Measurements from ENCODE around the gene SAC3D1. TPM values are rescaled to one million over a fixed set of nuclear protein-coding genes. Genes with fewer than 3 reads are reported as not detected.
"Not testable (repeated sequence)": the region's sequence is repeated elsewhere in the genome, so short reads cannot be mapped to it uniquely, and the experiment has no call there.

The SAC3D1 gene
- total RNA-seq, 1 experiment from 2014 or later = 25.1 TPM

DNA sequence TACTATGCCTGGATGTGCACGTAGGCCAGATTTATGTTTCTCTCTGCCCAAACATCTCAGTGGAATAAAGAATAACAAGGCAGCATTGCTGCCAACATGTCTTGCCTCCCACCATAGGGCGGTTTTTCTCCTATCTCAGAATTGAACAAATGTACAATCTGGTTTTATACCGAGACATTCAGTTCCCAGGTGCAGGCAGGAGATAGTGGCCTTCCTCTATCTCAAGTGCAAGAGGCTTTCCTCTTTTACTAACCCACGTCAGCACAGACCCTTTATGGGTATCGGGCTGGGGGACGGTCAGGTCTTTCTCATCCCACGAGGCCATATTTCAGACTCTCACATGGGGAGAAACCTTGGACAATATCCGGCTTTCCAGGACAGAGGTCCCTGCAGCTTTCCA is 17.5 kb upstream of the SAC3D1 start:
- DNase-seq (ENCODE audit: low read depth) = not testable (repeated sequence)

DNA sequence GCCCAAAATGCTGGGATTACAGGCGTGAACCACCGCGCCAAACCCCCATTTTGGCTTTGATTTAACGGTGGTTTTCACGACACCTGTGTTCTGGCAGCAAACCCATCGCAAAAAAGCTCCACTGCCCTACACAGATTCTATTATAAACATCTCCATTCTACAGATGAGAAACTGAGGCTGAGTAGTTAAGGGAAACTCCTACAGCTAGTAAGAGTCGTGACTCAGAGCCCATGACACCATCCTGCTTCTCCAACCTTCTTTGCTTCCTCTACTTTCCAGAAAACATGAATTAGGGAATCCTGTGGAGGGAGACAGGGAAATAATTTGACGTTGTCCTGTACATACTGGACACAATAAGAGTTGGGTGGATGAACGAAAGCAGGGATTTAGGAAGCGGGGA is 14.2 kb upstream of the SAC3D1 start:
- no peak for DNase-seq (ENCODE audit: low read depth)

DNA sequence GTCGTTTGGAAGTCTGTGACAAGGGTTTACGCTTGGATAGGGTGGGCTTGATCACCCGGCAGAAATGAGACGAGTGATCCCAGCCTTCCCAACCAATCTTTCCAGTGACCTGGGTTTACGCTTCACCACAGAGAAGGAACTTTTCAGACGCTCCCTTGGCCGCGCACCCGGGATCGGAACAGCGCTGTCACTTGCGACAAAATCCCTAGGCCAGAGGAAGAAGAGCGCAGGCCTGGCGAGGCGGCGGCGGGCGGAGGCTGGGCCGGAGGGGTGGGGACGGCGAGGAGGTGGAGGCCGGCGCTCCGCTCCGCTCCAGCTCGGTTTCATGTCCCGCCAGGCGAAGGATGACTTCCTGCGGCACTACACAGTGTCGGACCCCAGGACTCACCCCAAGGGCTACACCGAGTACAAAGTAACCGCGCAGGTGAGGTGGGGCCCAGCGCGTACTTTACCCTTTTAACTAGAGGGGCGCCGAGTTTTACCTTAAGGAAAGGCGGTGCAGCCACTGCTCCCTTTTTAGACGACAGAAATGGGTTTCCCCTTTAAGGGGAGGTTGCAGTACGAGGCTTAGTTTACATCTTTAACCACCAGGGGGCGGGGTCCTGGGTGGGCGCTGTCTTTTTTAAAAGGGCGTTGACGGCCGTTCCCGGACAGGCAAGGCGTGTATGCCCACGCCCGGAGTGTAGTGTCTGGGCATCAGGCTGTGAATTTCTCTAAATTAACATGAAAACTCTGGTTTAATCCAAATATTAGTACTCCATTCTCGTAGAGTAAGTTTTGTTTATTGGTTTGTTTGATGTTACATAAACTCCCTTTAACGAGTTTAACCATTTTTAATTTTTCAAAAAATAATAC is 13.6 kb upstream of the SAC3D1 start, which contains the start of gene SNX15:
SNX15 (plus strand) TSS at position 227 of the 855 bp plus-strand sequence; CDS start at position 326, 99 bp downstream.
- DNase-seq (ENCODE audit: low read depth) = peak; percentile 92

DNA sequence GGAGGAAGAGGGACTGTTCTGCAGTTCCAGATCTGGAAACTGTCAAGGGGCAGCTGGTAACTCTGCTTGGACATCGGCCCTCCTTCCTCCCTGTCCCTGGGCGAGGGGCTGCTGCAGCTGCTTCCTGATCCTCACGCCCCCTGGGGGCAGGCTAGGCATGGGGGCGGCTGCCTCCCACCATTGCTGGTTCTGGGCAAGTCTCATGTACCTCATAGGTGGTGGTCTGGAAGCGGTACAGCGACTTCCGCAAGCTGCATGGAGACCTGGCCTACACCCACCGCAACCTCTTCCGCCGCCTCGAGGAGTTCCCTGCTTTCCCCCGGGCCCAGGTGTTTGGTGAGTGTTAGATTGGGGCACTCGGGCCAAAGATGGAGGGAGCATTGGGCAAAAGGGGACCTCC is 8.8 kb upstream of the SAC3D1 start:
- DNase-seq (ENCODE audit: low read depth) = no peak

DNA sequence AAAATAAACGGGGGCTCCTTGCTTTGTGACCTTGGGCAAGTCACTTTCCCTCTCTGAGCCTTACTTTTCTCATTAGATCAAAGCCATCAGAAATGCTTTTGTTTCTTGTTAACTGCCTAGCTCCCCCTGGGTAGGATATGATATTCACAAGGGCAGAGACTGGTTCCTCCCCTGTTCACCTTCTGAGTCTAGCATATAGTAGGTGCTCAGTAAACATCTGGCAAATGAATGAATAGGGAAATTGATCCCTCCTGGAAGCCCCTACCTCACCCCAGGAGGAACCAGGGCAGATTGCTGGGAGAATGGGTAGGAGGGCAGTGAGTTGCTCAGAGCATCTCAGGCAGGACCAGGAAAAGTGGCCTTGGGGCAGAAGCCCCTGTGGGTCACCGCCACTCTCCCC is 6.6 kb upstream of the SAC3D1 start:
- no peak for DNase-seq (ENCODE audit: low read depth)

DNA sequence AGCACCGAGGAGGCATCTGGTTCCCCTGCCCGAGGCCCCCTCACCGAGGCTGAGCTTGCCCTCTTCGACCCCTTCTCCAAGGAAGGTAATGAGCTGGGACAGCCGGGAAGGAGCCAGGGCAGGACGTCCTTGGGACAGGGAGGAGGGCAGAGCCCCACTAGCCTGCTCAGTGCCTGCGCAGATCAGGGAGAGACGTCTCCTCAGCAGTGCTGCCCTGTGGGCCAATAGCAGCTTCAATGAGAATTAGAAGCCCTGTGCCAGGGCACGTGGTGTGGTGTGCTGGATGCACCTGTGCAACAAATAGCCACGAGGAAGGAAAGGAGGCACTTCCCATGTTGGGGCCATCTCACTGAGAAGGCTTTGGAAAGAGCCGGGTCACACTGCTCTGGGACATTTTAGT is 5.4 kb upstream of the SAC3D1 start:
- no peak for DNase-seq (ENCODE audit: low read depth)

DNA sequence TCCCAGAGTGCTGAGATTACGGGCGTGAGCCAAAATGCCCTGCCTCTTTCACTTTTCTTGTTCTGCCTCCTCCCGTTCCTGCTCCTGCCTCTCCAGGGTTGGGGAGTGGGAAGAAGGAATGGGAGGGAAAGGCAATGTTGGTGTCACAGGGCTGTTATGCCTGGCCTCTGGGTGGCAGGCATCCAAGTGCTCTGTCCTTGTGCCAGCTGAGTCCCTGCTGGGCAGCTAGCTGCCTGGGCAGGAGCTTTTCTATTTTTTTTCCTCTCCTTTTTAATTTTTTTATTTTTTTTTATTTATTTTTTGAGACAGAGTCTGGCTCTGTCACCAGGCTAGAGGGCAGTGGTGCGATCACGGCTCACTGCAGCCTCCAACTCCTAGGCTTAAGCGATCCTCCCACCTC is 4.1 kb upstream of the SAC3D1 start:
- DNase-seq (ENCODE audit: low read depth) = no peak

DNA sequence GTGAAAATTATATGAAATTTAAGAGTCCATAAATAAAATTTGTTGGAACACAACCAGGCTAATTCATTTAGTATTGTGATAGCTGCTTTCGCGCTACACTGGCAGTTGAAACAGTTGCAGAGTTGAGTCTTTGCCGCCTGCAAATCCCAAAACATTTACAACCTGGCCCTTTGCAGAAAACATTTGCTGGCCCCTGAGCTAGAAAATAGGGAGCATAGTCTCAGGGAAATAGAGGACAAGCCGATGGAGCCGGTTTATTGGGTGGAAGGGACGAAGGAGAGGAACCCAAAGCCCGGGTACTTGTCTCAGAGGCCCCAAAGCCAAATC is 527 bp upstream of the SAC3D1 start:
- no peak for DNase-seq (ENCODE audit: low read depth)

DNA sequence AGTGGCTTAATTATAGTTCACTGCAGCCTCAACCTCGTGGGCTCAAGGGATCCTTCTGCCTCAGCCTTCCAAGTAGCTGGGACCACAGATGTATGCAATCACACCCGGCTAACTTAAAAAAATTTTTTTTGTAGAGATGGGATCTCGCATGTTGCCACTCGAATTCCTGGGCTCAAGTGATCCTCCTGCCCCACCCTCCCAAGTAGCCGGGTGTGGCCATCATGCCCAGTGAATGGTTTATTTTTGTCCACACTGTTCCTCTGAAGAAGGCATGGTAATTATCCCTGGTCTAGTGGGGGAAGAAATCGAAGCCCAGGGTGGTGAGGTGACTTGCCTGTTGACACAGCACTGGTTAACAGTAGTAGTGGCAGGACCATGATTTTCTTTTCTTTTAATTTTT is 1.9 kb downstream of the SAC3D1 start:
- no peak for DNase-seq (ENCODE audit: low read depth)

DNA sequence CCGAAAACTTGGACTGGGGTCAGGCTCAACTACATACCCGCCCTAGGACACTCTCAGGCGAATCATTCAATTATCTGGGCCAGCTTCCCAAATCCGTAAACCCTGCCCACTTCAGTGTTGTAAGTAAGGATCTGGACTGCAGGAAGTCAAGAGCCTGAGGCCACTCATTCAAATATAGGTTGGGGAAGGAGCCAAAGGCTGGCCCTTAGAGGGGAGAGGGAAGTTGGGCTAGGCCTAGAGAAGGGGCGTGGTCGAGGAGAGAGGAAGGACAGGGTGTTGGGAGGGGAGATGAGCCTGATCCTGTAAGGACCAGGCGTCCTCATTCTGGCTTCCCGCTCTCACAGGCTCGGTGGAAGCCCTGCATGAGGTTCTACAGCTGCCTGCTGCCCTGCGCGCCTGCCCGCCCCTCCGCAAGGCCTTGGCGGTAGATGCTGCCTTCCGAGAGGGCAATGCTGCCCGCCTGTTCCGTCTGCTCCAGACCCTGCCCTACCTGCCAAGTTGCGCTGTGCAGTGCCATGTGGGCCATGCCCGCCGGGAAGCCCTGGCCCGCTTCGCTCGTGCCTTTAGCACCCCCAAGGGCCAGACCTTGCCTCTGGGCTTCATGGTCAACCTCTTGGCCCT is 3.0 kb downstream of the SAC3D1 start:
- DNase-seq (ENCODE audit: low read depth) = no peak

DNA sequence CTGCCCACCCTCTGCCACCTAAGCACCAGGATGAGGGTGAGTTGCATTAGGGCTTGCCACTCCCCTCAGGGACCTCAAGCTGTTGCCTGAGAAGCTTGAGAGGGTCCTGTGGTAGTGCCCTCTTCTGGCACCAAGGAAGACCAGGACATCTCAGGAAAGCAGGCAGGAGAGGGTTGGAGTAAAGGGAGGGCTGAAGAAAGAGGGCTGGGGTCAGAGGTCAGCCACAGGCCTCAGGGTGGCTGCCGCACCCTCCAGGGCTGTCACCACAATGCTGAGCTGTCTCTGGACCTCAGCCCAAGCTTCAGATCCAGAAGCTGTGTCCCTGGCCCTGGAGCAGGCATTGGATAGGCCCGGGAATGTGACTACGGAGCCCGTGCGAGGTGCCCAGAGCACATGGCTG is 4.1 kb downstream of the SAC3D1 start:
- no peak for DNase-seq (ENCODE audit: low read depth)

DNA sequence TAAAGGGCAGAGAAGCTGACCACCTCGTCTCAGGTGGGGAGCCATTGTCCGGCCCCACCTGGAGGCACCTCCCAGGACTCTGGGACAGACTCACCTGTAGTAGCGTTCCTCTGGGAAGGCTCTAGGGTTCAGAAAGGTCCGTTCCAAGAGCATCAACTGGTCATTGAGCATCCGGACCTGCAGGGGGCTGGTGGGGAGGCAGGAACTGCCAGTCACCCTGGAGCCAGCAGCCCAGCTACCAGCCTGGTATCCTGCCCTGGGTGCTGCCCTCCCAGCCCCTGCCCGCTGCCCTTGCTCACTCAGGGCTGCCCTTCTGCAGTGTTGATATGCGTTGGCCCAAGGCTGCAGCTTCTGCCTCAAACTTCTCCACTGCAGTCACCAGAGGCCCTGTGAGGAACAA is 4.7 kb downstream of the SAC3D1 start:
- no peak for DNase-seq (ENCODE audit: low read depth)

DNA sequence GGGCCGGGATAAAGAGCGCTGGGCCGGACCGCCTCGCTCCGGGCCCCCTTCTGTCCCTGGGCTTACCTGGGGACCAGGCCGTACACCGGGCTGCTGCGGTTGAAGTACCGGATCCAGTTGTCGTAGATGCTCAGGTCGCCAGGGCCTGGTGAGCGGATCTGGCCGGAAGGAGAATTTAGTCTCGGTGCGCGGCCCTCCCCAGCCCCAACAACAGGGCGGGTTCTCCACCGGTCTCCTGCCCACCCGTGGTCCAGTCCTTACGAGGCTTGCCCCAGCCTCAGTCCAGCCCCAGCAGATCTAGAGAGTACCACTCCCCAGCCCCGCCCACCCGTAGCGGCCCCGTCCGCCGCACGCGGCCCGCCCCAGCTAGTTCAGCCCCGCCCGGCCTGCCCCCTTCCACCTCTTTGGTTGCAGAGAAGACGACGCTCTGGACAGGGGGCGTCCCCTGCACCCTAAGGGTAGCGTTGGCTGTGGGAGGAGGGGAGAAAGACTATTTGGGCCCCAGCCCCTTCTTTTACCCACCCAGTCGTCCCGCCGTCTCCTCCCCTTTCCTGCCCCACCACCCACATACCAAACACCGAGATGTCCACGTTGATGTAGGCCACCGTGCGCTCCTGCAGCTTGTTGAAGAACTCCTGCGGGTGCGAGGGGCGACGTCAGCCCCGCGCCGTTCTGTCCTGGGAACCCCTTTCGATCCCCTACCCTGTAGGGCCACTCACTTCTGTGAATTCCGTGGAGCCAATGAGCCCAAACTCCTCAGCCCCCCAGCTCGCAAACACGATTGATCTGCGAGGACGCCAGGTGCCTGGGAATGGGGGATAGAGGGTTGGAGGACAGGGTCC is 6.8 kb downstream of the SAC3D1 start:
- DNase-seq (ENCODE audit: low read depth) = no peak

DNA sequence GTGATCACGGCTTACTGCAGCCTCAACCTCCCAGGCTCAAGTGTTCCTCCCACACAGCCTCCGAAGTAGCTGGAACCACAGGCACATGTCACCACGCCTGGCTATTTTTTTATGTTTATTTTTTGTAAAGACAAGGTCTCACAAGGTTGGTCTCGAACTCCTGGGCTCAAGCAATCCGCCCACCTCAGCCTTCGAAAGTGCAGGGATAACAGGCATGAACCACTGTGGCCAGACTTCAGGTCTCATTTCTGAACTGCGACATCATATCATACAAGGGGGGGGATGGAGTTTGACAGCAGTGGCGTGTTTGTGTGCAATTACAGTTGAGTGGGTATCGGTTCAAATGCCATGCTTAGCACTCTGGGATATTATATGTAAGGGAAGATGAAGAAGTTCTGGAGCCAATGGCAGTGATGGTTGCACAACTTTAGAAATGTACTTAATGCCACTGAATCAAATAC is 10.4 kb downstream of the SAC3D1 start:
- peak; percentile 25 for DNase-seq (ENCODE audit: low read depth)

DNA sequence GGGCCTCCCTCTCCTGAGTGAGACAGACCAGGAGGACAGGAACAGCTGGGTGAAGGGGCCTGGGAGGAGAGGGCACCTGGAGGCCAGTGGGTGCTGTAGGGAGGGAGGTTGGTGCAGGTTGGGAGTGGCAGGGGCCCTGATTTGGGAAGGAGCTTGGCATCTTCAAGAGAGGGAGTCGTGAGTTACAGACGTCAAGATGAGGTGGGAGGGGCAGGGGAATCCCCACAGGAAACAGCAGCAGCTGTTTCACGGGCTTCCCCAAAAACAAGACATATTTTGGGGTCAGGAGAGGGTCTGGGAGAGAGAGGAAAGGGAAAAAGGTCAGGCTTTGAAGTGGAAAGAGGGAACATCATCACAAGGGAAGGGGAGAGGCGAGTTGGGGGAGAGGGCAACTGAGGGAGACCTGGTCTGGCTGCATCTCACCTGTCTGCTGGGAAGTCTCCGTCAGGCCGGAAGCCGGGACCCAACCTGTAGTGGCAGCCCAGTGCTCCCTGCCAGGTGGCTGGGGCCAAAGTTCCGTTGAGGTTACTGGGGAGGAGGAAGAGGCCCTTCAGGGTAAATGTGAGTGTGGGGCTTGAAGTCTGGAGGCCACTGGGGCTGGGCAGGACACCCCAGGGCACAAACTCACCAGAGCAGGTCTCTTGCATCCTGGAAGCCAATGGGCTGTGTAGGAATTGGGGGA is 13.0 kb downstream of the SAC3D1 start:
- no peak for DNase-seq (ENCODE audit: low read depth)

DNA sequence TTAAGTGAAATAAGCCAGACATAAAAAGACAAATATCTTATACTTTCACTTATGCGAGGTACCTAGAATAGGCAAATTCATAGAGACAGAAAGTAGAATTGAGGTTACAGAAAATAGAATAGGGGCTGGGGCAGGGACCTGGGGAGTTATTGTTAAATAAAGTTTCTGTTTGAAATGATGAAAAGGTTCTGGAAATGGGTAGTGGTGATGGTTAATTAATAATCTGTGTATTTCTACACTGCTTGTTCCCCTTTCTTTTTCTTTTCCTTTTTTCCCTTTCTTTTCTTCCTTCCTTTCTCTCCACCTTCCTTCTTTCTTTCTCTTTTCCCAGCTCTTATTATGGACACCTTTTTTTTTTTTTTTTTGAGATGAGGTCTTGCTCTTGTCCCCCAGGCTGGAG is 14.5 kb downstream of the SAC3D1 start:
- DNase-seq (ENCODE audit: low read depth) = no peak

DNA sequence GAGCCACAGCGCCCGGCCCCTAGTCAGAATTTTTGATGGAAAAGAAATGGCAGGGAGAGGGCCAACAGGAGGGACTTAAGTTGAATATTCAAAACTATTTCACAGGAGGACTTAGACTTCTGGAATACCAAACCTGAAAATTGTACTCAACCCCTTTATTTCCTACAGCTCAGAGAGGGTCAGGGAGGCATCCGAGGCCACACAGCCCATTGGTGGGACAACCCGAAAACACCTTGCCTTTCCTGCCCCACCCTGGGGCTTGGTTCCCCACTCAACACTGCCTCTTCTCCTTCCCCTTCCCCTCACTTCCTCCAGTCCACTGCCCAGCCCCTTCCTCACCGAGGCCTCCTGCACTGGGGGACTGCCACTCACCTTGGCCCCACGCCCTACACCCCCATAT is 16.0 kb downstream of the SAC3D1 start:
- no peak for DNase-seq (ENCODE audit: low read depth)

DNA sequence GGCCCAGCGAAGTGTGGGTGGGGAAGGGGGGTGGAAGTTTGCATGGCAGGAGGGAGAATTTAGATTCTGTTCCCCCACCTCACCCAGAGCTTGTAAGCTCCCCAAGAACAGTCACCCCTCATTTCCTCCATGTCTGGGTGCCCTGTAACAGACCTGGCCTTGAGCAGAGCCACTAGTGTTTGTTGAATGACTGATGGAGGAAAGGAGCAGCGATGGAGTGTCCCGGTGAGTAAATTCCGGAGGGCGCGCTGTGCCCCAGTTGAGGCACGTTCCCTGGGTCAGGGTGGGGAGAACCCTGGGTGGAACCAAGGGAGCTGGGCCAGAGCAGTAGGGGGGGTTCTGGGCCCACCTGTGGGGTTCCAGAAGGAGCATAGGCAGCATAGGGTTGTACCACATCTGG is 16.5 kb downstream of the SAC3D1 start:
- DNase-seq (ENCODE audit: low read depth) = no peak

DNA sequence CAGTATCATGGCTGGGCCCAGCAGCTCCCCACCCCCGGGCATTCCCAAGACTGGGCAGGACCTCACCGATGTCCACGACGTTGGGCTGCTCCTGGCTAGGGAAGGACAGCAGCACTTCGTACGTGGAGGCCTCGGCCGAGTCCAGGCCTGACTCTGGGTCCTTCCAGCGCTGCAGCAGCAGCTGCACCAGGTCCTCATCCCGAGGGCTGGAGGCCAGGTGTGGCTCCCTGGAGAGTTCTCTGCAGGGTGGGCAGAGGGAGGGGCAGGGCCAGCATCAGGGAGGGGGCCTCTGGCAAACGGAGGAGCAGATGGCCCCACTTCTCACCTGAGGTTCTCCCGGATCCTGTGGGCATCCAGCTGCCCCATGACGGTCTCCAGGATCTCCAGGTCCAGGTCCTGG is 17.0 kb downstream of the SAC3D1 start:
- no peak for DNase-seq (ENCODE audit: low read depth)

DNA sequence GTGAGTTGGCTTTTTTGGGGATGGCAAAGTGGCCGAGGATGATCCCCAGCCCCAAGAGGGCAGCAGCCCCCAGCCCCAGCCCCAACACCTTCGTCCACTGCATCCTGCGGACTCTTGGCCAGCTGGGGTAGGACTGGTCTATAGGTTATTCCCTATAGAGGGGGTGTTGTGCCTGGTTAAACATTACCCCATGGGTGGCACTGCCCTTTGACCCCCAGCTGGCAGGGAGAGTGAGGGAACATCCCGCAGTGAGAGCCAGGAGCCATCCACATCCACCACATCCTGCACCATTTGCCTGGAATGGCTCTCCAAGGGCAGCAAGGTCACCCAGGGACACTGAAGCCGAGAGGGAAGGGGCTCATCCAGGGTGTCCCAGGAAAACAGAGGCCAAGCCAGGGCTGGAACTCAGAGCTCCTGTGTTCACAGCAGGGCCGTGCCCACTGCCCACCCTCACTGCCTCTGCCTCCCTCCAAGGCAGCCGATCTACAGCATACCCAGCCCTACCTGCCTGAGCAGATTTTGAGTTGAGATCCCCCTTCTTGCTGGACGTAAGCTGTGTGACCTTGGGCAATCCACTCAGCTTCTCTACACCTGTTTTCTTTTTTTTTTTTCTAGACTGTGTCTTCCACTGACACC is 17.5 kb downstream of the SAC3D1 start, which contains the start of gene NAALADL1:
NAALADL1 (minus strand) TSS at position 135 of the 636 bp plus-strand sequence; CDS start at position 103, 32 bp downstream.
- no peak for DNase-seq (ENCODE audit: low read depth)

DNA sequence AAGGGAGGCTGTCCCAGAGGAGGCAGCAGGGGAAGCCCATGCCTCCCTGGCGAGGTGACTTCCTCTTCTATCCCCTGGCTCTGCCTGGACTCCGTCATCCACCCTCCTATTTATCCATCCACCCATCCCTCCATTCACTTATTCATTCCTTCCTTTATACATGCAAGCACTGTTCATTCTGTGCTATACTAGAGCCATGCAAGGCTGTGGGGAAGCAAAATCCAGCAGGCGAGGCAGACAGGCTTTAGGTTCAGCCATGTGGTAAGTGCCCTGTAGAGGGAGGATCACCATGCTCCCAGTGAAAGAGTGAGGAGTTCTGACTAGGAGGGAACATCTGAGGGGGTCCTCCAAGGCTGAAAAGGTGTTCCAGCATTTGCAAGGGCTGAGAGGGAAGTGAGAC is 18.5 kb downstream of the SAC3D1 start:
- DNase-seq (ENCODE audit: low read depth) = no peak
